Tibial nerve (tissue), 4 donors: ENCODE data around the gene PRICKLE1.

Source experiments
- EP300 ChIP-seq, 2 donors: sonication (generic); formaldehyde crosslinking; IDR thresholded peaks; one replicate each; pipeline ENCODE4 v1.6.1; 2017; ENCODE audit warnings: antibody characterized with exemption in 2 of 2, mild to moderate bottlenecking in 1 of 2
- POLR2A ChIP-seq, 2 donors: fragments of 450-650 bp; IDR thresholded peaks; one replicate each; pipeline ENCODE4 v1.6.1; 2017; ENCODE audit warnings: antibody characterized with exemption in 2 of 2, mild to moderate bottlenecking in 2 of 2, moderate library complexity in 2 of 2
- TF ChIP-seq, protein P1 (sequence below), 5 experiments: fragments of 200-600 bp in 3 of 5; fragments of 450-650 bp in 2 of 5; sonication (generic) in 3 of 5; IDR thresholded peaks; one replicate each; pipeline ENCODE4 v1.5.1; 2016 to 2019; ENCODE audit warnings: antibody characterized with exemption in 5 of 5, mild to moderate bottlenecking in 3 of 5, moderate library complexity in 2 of 5

DNA sequence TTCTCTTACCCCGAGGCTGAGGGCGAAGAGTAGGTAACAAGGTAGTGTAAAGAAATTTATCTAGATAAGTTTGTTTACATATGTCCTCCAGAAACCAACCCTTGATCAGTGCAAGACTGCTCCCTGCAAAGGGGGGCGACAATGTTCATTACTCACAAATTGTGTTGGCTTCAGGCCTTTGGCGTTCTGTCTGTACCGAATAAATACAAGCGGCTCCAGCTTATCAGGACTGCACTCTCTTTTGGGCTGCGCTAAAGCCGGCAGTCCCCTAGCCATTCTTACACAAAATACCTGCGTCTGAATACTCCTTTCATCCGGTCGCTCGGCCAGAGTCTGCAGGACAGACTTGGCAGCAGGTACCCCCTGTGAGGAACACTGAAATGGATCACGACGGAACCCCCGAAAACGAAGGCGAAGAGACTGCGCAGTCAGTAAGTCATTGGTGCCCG lies 147.2 kb downstream of the PRICKLE1 start:
- TF ChIP-seq, protein P1, sequence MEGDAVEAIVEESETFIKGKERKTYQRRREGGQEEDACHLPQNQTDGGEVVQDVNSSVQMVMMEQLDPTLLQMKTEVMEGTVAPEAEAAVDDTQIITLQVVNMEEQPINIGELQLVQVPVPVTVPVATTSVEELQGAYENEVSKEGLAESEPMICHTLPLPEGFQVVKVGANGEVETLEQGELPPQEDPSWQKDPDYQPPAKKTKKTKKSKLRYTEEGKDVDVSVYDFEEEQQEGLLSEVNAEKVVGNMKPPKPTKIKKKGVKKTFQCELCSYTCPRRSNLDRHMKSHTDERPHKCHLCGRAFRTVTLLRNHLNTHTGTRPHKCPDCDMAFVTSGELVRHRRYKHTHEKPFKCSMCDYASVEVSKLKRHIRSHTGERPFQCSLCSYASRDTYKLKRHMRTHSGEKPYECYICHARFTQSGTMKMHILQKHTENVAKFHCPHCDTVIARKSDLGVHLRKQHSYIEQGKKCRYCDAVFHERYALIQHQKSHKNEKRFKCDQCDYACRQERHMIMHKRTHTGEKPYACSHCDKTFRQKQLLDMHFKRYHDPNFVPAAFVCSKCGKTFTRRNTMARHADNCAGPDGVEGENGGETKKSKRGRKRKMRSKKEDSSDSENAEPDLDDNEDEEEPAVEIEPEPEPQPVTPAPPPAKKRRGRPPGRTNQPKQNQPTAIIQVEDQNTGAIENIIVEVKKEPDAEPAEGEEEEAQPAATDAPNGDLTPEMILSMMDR (IDR thresholded peaks at IDR 0.05): no peak
- no peak for TF ChIP-seq POLR2A (IDR thresholded peaks at IDR 0.05)
- TF ChIP-seq EP300 (IDR thresholded peaks at IDR 0.05): no peak
